ENCODE data around the gene SHISA9. TPM values are rescaled to one million over a fixed set of nuclear protein-coding genes. Genes with fewer than 3 reads are reported as not detected.

SHISA9 gene
- total RNA-seq, 2 donors from 2014 or later: 0.21 to 3.4 TPM

DNA sequence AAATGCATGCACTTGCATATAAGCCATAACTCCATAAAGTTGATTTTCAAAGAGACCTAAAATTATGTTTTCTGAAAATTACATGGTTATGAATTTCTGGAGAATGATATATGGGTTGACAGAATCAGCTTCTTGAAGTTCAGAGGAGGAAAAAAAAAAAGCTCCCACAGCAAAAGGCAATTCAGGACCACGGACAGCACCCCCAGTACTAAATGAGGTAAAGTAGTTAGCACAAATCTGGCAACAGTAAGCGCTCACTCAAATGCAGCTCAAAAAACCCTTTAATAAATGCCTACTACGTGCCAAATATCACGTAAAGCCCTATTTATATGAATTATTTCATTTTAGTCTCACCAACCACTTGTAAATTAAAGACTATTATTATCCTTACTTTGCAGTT is 135.2 kb downstream of the SHISA9 start:
- Histone ChIP-seq H3K36me3 (no peaks in the 10 kb centered on the region), H3K9me3 (no peaks in the 10 kb centered on the region), H3K27ac (no peak overlapping the region), H3K4me3 (no peak overlapping the region), H3K4me1 (ENCODE audit: control insufficient read depth in 1 of 2, low read depth in 2 of 2) (no peaks in the 10 kb centered on the region), H3K27me3 (replicated peaks; ENCODE audit: insufficient read depth) (no peaks in the 10 kb centered on the region)
- DNase-seq (ENCODE audit: low spot score) (no peak), ATAC-seq (ENCODE audit: insufficient number of reproducible peaks, low FRiP score, low read depth) (no peak)
- TF ChIP-seq, protein P1, sequence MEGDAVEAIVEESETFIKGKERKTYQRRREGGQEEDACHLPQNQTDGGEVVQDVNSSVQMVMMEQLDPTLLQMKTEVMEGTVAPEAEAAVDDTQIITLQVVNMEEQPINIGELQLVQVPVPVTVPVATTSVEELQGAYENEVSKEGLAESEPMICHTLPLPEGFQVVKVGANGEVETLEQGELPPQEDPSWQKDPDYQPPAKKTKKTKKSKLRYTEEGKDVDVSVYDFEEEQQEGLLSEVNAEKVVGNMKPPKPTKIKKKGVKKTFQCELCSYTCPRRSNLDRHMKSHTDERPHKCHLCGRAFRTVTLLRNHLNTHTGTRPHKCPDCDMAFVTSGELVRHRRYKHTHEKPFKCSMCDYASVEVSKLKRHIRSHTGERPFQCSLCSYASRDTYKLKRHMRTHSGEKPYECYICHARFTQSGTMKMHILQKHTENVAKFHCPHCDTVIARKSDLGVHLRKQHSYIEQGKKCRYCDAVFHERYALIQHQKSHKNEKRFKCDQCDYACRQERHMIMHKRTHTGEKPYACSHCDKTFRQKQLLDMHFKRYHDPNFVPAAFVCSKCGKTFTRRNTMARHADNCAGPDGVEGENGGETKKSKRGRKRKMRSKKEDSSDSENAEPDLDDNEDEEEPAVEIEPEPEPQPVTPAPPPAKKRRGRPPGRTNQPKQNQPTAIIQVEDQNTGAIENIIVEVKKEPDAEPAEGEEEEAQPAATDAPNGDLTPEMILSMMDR (IDR thresholded peaks at IDR 0.05): no peak

DNA sequence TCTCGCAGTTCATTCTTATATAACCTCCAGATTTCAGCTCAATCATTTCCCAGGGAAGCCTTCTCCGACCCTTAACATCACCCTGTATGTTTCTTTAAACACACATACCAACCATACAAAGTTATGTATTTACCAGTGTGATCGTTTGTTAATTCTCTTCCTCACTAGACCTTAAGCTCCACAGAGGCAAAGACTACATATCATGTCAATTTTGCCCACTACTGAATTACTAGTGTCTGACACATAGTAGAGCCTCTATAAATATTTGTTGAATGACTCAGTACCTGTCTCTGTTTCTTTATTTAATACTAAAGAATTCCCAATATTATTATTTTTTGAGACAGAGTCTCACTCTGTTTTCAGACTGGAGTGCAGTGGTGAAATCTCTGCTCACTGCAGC is 137.2 kb downstream of the SHISA9 start:
- TF ChIP-seq, protein P1 (IDR thresholded peaks at IDR 0.05): no peak
- Histone ChIP-seq H3K27me3 (replicated peaks; ENCODE audit: insufficient read depth) (no peaks in the 10 kb centered on the region), H3K9me3 (no peaks in the 10 kb centered on the region), H3K27ac (no peak overlapping the region), H3K4me3 (no peak overlapping the region), H3K36me3 (no peaks in the 10 kb centered on the region), H3K4me1 (ENCODE audit: control insufficient read depth in 1 of 2, low read depth in 2 of 2) (no peaks in the 10 kb centered on the region)
- ATAC-seq (ENCODE audit: insufficient number of reproducible peaks, low FRiP score, low read depth): no peak
- DNase-seq (ENCODE audit: low spot score): no peak

DNA sequence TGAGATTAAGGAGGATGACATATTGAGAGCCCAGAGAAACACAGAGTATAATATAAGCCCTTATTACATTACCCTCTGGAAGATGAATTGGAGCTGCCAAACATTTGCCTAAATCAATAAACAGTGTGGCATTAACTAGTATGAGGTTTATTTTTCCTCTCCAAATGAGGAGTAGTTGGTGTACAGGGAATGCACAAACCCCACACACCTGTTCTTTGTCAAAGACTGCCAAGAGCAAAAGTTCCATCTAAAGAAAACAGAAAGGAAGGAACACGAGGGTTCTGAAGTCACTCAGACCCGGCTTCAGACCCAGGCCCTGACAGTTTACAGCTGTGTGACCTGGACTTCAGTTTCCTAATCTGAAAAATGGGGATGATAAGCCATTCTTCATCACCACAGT is 138.1 kb downstream of the SHISA9 start:
- Histone ChIP-seq H3K27ac (no peak overlapping the region), H3K36me3 (no peaks in the 10 kb centered on the region), H3K9me3 (no peaks in the 10 kb centered on the region), H3K4me1 (ENCODE audit: control insufficient read depth in 1 of 2, low read depth in 2 of 2) (no peaks in the 10 kb centered on the region), H3K4me3 (no peak overlapping the region), H3K27me3 (replicated peaks; ENCODE audit: insufficient read depth) (no peaks in the 10 kb centered on the region)
- no peak for DNase-seq (ENCODE audit: low spot score)
- TF ChIP-seq, protein P1 (IDR thresholded peaks at IDR 0.05): no peak
- ATAC-seq (ENCODE audit: insufficient number of reproducible peaks, low FRiP score, low read depth): no peak

DNA sequence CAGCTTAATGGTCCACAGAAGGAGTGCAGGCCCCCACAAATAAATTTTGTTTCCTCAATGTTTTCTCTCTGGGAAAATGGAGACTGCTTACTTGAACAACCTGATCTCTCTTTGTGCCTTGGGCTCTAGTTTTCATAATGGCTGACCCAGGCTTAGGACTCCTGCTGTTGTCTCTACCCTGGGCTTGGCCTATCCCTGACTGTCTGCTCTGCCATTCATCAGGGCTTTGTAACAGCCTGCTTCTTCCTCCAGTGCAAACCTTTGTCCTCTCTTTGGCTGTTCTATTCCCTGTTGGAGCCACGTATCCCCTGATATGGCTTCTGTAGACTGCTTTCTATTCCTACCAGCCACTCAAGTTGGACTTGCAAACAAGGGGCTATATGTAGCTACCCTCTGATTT is 139.8 kb downstream of the SHISA9 start:
- no peaks in the 10 kb centered on the region for H3K27me3 ChIP-seq (replicated peaks; ENCODE audit: insufficient read depth)
- H3K4me3 ChIP-seq: no peak overlapping the region
- TF ChIP-seq, protein P1 (IDR thresholded peaks at IDR 0.05): no peak
- H3K9me3 ChIP-seq: no peaks in the 10 kb centered on the region
- H3K27ac ChIP-seq: no peak overlapping the region
- ATAC-seq (ENCODE audit: insufficient number of reproducible peaks, low FRiP score, low read depth): no peak
- no peak for DNase-seq (ENCODE audit: low spot score)
- no peaks in the 10 kb centered on the region for H3K4me1 ChIP-seq (ENCODE audit: control insufficient read depth in 1 of 2, low read depth in 2 of 2)
- H3K36me3 ChIP-seq: no peaks in the 10 kb centered on the region

DNA sequence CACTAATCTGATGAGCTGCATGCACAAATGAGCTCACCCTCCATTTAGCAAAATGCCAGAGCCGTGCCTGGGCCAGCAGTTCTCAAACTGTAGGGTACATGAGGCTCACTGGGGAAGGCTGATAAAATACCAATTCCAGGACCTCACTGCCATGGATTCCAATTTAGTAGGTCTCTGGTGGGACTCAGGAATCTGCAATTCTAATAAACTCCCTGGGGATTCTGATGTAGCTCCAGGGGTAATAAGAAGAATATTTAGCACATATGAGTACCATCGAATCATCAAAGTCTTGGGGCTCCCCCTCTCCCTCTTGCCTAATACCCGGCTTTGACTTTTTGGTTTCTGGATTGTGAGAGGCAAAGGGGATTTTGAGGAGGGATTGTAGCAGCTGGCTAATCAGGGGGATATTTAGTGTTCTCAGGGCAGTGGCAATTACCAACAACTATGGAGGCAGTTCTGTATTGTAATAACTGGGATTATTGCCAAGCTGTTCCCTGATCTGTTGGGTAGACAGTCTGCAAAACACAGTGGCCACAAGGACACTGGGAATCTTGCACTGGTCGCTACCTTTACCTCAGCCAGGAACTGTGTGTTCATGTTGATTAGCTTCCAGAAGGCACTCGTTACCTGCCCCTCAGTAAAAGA is 140.4 kb downstream of the SHISA9 start:
- no peak for DNase-seq (ENCODE audit: low spot score)
- no peak for ATAC-seq (ENCODE audit: insufficient number of reproducible peaks, low FRiP score, low read depth)
- H3K4me3 ChIP-seq: no peak overlapping the region
- no peaks in the 10 kb centered on the region for H3K4me1 ChIP-seq (ENCODE audit: control insufficient read depth in 1 of 2, low read depth in 2 of 2)
- no peaks in the 10 kb centered on the region for H3K36me3 ChIP-seq
- no peak overlapping the region for H3K27ac ChIP-seq
- TF ChIP-seq, protein P1 (IDR thresholded peaks at IDR 0.05): no peak
- no peaks in the 10 kb centered on the region for H3K27me3 ChIP-seq (replicated peaks; ENCODE audit: insufficient read depth)
- no peaks in the 10 kb centered on the region for H3K9me3 ChIP-seq
